GM20000 (cell line): ENCODE results near the gene SRSF12.

ENCODE experiments used
- DNase-seq: peaks from one replicate; pipeline ENCODE4 v3.0.0; 2012; ENCODE audit warnings: low spot score
- TF ChIP-seq, protein P1 (sequence below): IDR thresholded peaks from 2 replicates; pipeline ENCODE4 v1.5.1; 2012; ENCODE audit warnings: mild to moderate bottlenecking, control low read depth; ENCODE audit errors: extremely low read depth, missing control alignments

SRSF12 gene

DNA sequence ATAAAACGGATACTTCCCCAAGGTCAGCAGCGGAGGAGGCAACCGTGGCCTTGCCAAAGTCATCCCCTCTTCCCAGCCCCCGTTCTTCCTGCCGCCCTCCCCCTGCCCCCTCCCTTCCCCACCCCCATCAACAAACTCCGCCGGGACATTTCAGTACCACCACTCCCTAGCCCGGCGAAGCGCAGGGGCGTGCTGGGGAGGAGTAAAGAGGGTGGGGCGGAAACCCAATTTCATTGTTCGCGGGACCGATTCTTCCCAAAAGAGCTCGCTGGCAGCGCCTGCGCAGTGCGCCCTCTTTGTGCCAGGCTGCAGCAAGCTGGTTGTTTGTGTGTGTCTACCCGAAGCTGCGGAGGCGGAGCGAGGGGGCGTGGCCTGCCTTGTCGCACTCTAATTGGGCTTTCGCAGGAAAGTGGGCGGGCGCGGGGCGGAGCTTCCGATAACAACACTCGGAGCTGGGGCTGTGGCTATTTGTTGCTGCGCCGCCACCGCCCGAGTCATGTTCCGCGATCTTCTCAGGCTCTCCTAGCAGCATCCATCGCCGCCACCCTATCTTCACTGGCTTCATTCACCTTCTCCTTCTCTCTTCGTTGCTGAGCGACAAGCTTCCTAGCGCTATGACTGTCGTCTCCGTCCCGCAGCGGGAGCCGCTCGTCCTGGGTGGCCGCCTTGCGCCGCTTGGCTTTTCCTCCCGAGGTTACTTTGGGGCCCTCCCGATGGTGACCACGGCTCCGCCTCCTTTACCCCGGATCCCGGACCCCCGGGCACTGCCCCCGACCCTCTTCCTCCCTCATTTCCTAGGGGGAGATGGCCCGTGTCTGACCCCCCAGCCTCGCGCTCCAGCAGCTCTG, 37.4 kb downstream of the SRSF12 start, which contains the start of gene PNRC1:
Gene PNRC1 (plus strand): TSS at position 471 of the 848 bp plus-strand sequence. CDS start 144 bp downstream, at position 615.
- TF ChIP-seq, protein P1, sequence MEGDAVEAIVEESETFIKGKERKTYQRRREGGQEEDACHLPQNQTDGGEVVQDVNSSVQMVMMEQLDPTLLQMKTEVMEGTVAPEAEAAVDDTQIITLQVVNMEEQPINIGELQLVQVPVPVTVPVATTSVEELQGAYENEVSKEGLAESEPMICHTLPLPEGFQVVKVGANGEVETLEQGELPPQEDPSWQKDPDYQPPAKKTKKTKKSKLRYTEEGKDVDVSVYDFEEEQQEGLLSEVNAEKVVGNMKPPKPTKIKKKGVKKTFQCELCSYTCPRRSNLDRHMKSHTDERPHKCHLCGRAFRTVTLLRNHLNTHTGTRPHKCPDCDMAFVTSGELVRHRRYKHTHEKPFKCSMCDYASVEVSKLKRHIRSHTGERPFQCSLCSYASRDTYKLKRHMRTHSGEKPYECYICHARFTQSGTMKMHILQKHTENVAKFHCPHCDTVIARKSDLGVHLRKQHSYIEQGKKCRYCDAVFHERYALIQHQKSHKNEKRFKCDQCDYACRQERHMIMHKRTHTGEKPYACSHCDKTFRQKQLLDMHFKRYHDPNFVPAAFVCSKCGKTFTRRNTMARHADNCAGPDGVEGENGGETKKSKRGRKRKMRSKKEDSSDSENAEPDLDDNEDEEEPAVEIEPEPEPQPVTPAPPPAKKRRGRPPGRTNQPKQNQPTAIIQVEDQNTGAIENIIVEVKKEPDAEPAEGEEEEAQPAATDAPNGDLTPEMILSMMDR = no peak
- DNase-seq = peak; percentile 97

DNA sequence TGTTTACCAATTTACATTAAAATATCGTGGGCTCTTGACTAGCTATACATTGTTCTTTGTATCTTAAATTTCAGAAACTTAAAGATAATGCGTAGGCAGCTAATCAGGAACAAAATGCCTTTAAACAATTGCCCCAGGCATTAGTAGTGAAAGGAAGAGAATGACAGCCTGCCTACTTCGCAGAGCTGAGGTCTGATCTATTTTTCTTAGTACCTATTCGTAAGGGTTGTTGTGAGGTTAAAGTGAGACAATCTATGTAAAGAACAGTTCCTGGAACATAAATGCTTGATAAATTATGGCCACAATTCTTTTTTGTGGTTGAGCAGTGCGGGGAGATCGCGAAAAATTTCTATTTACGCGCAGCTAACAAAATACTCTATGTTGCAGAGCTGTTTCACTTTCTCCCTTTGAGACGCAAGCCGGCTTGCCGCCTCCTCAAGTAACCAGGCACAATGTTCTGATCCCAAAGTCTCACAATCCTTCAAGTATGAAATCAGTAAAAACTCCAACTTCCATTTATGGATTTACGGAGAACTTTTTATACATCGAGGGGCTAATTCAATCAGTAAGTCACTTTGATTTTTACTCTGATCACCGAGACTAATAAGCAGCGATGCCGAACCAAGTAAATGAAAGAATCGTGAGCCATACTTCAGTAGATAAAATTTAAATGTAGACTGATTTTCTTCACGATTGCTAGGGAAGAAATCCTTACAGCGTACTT, 38.2 kb downstream of the SRSF12 start:
- peak; percentile 53 for DNase-seq
- TF ChIP-seq, protein P1 = no peak

DNA sequence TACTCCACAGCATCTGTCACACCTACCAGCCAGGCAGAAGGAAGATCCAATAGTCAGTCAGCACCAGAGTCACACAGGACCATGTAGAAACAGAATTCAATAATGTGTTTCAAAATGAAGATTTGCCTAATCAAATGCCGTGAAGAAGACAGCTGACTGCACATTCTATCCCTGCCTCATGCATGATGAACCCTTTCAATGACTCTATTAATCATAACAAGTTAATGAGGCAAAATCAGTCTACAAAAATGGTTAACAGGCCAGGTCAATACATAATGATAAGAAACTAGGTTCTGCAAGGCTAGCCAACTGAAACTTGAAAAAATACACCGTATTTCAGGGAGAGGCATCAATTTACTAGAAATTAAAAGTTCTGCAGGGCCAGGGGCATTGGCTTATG, 44.0 kb downstream of the SRSF12 start:
- TF ChIP-seq, protein P1 = no peak
- DNase-seq = no peak

DNA sequence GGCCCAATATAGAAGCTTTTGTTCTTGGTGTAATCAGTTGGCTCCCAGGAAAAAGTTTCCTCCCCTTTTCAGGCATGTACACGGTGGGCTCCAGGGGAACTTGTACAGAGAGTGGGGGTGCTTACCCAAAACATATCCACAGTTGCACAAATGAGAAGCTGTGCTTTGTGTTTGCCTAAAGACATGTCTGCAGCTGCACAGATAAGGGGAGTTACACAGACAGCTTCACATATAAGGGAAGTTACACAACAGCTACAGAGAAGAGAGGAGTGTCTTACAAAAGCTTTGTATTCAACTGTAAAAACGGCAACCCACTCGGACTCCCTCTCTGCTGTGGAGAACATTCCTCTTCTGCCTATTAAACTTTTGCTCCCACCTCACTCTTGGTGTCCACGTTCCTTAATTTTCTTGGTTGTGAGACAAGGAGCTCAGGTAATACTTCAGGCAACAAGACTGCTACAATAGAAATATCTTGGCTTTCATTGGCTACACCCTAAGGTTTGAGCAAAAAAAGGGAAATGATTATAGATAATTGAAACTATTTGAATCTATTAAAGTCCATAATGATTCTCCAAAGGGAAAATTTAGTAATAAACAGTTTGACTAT, 44.8 kb downstream of the SRSF12 start:
- no peak for DNase-seq
- TF ChIP-seq, protein P1 = no peak

DNA sequence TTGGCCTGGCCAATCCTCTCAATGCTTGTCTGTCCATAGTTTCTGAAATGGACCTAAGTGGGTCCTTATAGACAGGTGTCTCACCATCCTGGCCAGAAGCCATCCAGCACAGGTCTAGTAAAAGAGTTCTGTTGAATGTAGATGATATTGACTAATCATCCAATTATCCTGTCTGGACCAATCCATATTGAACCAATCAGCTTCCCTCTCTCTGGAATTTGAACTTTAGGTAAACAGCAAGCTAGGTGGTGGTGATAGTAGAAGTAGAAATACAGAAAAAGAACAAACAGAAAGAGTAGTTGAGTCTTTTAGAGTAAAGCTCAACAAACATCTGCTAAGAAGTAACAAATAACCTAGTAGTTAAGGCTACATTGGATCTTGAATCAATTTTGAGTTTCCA, 46.8 kb downstream of the SRSF12 start:
- DNase-seq = no peak

DNA sequence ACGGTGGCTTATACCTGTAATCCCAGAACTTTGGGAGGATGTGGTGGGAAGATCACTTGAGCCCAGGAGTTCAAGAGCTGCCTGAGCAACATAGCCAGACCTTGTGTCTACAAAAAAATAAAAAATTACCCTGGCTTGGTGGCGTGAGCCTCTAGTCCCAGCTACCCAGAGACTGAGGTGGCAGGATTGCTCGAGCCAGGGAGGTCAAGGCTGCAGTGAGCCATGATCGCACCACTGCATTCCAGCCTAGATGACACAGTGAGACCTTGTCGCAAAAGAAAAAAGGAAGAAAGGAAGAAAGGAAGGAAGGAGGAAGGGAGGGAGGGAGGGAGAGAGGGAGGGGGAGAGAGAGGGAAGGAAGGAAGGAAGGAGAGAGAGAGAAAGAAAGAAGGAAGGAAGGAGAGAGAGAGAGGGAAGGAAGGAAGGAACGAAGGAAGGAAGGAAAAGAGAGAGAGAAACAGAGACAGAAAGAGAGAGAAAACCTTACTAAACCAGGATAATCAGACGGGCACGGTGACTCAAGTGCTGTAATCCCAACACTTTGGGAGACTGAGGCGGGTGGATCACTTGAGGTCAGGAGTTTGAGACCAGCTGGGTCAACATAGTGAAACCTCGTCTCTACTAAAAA, 48.2 kb downstream of the SRSF12 start:
- DNase-seq = no peak
- TF ChIP-seq, protein P1 = no peak

More for the DNA sequence above, 46.8 kb downstream of the SRSF12 start:
- TF ChIP-seq, protein P1 = no peak
